ENCODE measurements around the gene PLEK. TPM values are rescaled to one million over a fixed set of nuclear protein-coding genes. Genes with fewer than 3 reads are reported as not detected.

PLEK gene
- total RNA-seq, 1 donor from 2014 or later = 4.4 TPM

DNA sequence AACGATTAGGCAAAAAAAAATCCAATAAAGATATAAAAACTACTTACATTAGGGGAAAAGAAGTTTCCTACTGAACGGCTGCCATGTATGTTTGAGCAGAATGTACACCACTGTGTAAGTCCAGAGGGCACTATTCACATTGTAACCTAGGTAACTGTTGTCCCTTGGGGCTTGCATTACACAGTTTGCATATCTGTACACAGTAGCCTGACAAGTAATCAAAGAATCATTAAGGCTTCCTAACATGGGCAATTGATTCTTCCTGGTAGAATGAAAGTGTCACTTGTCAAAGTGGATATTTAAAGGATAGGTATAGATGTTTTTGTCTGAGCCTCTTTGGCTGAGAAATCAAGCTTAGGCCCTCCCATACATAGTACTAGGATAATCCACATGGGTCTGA is 39.1 kb downstream of the PLEK start:
- Histone ChIP-seq H3K27me3 (no peaks in the 10 kb centered on the region), H3K4me3 (no peak overlapping the region), H3K4me1 (no peaks in the 10 kb centered on the region), H3K9me3 (no peaks in the 10 kb centered on the region), H3K27ac (no peak overlapping the region), H3K36me3 (no peaks in the 10 kb centered on the region)
- intact Hi-C loops (cut with DNase I) = no loop called here
- TF ChIP-seq, protein P1, sequence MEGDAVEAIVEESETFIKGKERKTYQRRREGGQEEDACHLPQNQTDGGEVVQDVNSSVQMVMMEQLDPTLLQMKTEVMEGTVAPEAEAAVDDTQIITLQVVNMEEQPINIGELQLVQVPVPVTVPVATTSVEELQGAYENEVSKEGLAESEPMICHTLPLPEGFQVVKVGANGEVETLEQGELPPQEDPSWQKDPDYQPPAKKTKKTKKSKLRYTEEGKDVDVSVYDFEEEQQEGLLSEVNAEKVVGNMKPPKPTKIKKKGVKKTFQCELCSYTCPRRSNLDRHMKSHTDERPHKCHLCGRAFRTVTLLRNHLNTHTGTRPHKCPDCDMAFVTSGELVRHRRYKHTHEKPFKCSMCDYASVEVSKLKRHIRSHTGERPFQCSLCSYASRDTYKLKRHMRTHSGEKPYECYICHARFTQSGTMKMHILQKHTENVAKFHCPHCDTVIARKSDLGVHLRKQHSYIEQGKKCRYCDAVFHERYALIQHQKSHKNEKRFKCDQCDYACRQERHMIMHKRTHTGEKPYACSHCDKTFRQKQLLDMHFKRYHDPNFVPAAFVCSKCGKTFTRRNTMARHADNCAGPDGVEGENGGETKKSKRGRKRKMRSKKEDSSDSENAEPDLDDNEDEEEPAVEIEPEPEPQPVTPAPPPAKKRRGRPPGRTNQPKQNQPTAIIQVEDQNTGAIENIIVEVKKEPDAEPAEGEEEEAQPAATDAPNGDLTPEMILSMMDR (IDR thresholded peaks at IDR 0.05) = no peak
- TF ChIP-seq POLR2A (IDR thresholded peaks at IDR 0.05) (no peak), POLR2AphosphoS5 (IDR thresholded peaks at IDR 0.05; ENCODE audit: insufficient read depth in 1 of 2, low read depth in 1 of 2) (no peak)
- no peak for DNase-seq (ENCODE audit: extremely low spot score in 2 of 2)

DNA sequence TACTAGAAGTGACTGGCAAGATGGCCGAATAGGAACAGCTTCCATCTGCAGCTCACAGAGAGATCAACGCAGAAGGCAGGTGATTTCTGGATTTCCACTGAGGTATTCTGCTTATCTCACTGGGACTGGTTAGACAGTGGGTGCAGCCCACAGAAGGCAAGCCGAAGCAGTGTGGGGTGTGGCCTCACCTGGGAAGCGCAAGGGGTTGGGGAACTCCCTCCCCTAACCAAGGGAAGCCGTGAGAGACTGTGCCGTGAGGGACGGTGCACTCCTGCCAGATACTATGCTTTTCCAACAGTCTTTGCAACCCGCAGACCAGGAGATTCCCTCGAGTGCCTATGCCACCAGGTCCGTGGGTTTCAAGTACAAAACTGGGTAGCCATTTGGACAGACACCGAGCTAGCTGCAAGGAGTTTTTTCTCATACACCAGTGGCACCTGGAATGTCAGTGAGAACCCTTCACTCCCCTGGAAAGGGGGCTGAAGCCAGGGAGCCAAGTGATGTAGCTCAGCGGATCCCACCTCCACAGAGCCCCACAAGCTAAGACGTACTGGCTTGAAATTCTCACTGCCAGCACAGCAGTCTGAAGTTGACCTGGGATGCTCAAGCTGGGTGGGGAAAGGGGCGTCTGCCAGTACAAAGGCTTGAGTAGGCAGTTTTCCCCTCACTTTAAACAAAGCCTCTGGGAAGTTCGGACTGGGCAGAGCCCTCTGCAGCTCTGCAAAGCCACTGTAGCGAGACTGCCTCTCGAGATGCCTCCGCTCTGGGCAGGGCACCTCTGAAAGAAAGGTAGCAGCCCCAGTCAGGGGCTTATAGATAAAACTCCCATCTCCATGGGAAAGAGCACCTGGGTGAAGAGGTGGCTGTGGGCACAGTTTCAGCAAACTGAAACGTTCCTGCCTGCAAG is 40.1 kb downstream of the PLEK start:
- no peak for DNase-seq (ENCODE audit: extremely low spot score in 2 of 2)
- no peak overlapping the region for H3K27ac ChIP-seq
- H3K36me3 ChIP-seq = no peaks in the 10 kb centered on the region
- intact Hi-C loops (cut with DNase I) = no loop called here
- H3K9me3 ChIP-seq = no peaks in the 10 kb centered on the region
- TF ChIP-seq POLR2A (IDR thresholded peaks at IDR 0.05) = no peak
- TF ChIP-seq, protein P1 (IDR thresholded peaks at IDR 0.05) = no peak
- TF ChIP-seq POLR2AphosphoS5 (IDR thresholded peaks at IDR 0.05; ENCODE audit: insufficient read depth in 1 of 2, low read depth in 1 of 2) = no peak
- no peak overlapping the region for H3K4me3 ChIP-seq
- no peaks in the 10 kb centered on the region for H3K4me1 ChIP-seq
- no peaks in the 10 kb centered on the region for H3K27me3 ChIP-seq

DNA sequence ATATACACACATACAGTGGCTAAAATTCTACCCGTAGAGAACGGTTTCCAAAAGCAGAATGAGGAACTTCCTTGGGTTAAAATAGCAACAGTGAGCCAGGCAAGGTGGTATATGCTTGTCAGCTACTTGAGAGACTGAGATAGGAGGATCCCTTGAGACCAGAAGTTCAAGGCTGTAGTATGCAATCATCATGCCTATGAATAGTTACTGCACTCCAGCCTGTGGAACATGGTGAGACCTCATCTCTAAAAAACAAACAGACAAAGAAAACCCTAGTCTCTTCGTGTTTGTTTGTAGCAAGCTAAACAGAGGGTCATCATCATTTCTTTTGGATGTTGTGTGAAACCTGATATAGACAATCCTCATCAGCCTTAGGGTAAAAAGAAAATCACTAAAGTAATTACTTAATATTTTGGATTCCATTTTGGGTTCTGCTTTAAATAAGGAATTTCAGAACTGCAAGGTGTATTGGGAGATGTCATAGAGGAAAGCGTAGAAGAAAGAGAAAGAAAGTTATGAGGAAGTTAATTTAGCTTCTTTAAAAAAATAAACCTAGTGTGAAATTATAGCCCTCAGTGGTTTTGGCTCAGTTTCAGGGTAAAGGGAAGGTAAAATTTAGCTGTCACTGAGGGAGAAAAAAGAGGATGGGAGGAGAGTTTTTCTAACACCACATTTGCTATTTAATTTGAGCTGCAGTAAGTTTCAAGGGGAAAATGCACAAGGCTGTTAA is 46.5 kb downstream of the PLEK start:
- no peak overlapping the region for H3K4me3 ChIP-seq
- intact Hi-C loops (cut with DNase I) = no loop called here
- no peaks in the 10 kb centered on the region for H3K27me3 ChIP-seq
- TF ChIP-seq, protein P1 (IDR thresholded peaks at IDR 0.05) = no peak
- TF ChIP-seq POLR2A (IDR thresholded peaks at IDR 0.05) = no peak
- no peak for TF ChIP-seq POLR2AphosphoS5 (IDR thresholded peaks at IDR 0.05; ENCODE audit: insufficient read depth in 1 of 2, low read depth in 1 of 2)
- DNase-seq (ENCODE audit: extremely low spot score in 2 of 2) = no peak
- no peaks in the 10 kb centered on the region for H3K9me3 ChIP-seq
- no peaks in the 10 kb centered on the region for H3K36me3 ChIP-seq
- H3K4me1 ChIP-seq = no peaks in the 10 kb centered on the region
- no peak overlapping the region for H3K27ac ChIP-seq

DNA sequence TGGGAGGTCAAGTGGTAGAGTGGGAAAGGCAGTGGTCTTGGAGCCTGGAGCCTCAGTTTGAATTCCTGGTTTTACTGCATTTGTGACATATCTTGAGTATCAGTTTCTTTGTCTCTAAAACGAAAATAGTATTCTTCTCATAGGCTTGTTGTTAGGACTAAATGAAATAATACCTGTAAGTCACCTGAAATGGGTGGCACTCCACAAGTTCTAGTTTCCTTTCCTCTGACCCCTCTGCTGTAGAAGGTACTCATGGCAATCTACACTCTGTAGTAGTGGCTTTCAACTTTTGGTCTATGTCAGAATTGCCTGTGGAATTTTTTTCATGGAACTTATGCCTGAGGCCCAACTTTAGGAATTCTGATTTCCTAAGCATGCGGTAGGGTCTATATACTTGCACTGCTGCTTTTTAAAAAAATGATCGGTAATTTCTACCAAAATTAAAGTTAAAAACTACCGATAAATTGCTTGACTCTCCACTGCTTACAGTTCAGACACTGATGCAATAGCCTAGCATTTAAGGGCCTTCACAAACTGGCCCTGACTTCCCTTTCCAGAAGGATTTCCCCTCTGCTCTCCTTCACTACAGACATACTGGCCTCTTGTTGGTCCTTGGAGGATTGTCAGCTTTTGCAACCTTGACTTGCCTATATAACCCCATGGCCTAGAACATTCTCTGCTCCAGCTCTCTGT is 47.2 kb downstream of the PLEK start:
- H3K27ac ChIP-seq = no peak overlapping the region
- intact Hi-C loops (cut with DNase I) = no loop called here
- TF ChIP-seq POLR2AphosphoS5 (IDR thresholded peaks at IDR 0.05; ENCODE audit: insufficient read depth in 1 of 2, low read depth in 1 of 2) (no peak), POLR2A (IDR thresholded peaks at IDR 0.05) (no peak)
- TF ChIP-seq, protein P1 (IDR thresholded peaks at IDR 0.05) = no peak
- H3K27me3 ChIP-seq = no peaks in the 10 kb centered on the region
- no peaks in the 10 kb centered on the region for H3K9me3 ChIP-seq
- H3K4me1 ChIP-seq = no peaks in the 10 kb centered on the region
- DNase-seq (ENCODE audit: extremely low spot score in 2 of 2) = no peak
- no peak overlapping the region for H3K4me3 ChIP-seq
- H3K36me3 ChIP-seq = no peaks in the 10 kb centered on the region

Measured in vagina (tissue), 2 donors.